Retina (tissue), 1 donor: ENCODE results near the gene TTC39C.
A peak's percentile ranks its signal among the peaks of the same experiment; 100 is the strongest.

ENCODE experiments used
- DNase-seq: peaks from one replicate; pipeline ENCODE4 v3.0.0-alpha.2; 2016

Gene TTC39C

GRCh38 chr18:24014062-24014985 lies at the start of gene TTC39C:
TTC39C (plus strand) TSS chr18:24014754; CDS start chr18:24014872, 118 bp downstream.
- DNase-seq, result peak; percentile 86

DNA sequence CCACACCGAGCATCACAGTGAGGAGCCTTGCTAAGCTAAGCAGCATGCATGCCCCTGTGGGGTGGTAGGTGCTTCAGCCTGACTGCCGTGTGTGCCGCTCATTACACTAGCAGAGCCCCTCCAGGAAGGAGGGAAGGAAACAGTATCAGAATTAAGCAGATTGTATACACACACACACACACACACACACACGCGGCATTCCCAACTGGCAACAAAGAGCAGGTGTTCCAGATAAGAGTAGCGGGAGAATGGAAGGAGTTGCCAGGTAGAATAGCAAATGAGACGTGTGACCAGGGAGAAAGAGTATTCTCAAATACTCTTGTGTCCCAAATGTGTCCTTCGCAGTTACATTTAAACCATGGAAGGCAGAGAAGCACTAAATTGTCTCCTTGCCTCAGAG lies 47.6 kb upstream of the TTC39C start:
- DNase-seq, result no peak

DNA sequence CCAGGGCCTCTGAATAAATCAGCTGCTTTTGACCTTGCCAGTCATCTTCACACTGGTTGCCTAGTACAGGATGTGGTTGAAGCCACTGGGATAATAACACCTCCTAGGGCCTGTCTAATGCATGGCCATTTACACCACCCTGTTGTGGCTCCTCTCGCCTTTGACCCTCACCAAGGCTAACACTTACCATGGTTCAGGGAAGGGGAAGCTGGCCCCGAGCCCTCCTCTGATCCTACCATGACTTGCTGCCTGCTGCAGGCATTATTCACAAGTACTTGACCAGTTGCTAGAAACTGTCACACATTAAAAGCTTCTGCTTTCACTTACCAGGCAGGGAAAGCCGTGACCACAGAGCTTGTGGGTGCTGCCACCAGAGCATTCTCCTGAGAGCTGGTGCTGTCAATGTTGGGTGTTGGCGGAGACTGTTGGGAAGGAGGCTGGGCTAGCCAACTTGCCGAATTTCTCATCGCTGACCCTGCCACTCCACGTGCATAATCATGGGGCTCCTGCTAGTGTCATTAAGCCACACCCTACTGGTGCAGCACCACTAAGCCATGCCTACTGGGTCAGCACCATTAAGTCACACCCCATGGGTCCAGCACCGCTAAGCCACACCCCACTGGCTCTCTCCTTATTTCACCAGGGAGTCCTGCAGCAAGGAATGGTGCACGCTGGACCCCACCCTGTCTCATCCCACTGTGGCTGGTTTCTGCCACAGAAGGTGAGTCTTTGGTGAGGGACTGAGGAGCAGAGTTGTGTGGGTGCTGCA lies 47.0 kb upstream of the TTC39C start:
- DNase-seq, result no peak

DNA sequence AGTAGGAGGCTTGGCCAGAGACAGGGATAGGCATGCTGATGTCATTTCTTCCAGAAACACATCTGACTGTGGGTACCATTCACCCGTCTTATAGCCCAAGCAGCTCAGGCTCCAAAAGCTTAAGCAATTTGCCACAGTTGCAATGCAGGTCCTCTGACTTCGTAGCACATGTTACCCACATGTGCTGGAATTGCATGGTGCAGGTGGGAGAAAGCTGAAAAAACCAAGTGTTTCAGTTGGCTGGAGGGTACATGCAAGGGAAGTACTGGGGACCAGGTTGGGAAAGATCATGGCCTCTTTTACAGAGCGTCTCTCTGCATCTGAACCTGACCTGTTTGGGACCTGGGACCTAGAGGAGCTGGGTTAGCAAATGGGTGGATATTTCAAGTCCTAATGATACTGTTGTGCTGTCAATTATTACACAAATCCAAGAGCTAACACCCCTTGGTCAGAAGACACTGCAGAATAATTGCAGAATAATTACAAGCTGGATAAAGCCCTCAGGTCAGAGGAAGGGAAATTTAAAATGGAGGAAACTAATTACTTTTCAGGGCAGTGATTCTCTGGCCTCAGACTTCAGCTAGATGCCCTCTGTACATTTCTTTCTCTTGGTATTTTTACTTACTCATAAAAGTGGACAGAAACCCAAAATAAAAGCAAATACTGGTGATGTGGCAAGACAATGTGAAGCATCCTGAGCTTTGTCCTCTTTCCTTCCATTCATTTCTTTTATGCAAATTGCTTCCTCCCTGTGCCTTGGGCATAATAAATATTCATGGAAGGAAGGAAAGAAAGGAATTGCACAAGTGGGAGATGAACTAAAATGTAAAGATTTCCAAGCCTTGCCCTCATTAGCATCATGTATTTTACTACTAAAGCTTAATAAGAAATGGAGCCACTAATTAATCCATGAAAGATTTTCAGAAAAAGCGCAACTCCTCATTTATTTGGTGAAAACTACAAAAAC lies 45.6 kb upstream of the TTC39C start:
- no peak for DNase-seq

DNA sequence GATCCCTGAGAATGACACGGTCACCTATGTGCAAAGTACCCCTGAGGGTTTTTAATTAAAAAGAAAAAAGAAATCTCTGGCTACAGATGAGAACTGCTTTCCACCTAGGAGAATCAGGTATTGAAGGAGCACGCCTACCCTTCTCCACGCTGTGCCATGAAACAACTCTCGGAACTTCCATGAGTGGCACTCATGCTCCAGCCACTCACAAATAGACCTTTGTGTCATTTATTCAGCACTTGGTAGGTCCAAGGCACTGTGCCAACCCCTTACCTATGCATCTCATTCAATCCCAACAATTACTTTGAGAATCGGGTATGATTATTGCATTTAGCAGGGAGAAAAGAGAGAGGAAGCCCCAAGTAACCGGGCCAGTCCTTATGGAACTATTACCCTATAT lies 44.9 kb upstream of the TTC39C start:
- DNase-seq, result no peak

GRCh38 chr18:23970161-23971096 lies 44.1 kb upstream of the TTC39C start:
- DNase-seq, result no peak

DNA sequence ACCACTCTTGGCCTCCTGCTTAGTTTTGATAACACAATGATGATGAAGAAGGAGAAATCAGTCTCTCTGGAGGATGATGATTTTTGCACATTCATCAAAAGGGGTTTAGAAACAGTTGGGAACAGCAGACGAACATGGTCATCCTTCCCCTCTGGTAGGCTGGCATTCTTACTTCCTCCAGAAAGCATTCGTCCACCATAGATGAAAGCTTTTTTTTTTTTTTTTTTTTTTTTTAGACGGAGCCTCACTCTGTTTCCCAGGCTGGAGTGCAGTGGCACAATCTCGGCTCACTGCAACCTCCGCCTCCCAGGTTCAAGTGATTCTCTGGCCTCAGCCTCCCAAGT lies 43.5 kb upstream of the TTC39C start:
- no peak for DNase-seq

- DNase-seq, result no peak
These were observed 42.8 kb upstream of the TTC39C start for GRCh38 chr18:23971666-23972230.

- DNase-seq, result no peak
These were observed 42.1 kb upstream of the TTC39C start for GRCh38 chr18:23972453-23972852.

DNA sequence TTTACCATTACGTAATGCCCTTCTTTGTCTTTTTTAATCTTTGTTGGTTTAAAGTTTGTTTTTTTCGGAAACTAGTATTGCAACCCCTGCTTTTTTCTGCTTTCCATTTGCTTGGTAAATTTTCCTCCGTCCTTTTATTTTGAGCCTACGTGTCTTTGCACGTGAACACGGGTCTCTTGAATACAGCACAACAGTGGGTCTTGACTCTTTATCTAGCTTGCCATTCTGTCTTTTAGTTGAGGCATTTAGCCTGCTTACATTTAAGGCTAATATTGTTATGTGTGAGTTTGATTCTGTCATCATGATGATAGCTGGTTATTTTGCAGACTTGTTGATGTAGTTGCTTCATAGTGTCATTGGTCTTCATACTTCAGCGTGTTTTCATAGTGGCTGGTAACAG lies 37.5 kb upstream of the TTC39C start:
- no peak for DNase-seq

DNA sequence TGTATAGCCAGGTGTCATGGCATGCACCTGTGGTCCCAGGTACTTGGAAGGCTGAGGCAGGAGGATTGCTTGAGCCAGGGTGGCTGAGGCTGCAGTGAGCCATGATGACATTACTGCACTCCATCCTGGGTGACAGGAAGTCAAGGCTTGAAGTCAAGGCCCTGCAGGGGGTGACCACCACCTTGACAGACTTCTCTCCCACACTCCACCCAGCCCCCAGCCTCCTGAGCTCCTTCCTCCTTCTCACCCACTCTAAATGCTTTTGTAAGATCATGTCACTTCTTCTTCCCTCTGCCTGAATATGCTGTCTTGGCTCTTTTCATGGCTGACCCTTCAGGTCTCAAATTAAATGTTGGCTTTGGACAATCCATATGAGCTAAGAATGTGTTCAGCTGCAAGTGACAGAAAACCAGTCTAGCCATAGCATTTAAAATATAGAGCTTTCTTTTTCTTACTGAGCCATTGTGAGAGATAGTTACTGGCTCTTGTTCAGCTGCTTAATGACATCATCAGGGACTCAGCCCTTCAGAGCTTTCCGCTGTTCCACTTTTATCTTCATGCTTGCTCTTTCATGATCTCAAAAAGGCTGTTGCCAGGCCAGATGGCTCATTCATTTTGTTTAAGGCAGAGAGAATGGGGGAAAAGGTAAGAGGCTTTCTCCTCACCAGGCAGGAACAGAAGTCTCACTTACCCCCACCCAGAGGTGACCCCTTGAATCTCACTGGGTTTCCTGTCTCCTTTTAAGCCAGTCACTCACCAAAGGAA lies 36.7 kb upstream of the TTC39C start:
- no peak for DNase-seq

DNA sequence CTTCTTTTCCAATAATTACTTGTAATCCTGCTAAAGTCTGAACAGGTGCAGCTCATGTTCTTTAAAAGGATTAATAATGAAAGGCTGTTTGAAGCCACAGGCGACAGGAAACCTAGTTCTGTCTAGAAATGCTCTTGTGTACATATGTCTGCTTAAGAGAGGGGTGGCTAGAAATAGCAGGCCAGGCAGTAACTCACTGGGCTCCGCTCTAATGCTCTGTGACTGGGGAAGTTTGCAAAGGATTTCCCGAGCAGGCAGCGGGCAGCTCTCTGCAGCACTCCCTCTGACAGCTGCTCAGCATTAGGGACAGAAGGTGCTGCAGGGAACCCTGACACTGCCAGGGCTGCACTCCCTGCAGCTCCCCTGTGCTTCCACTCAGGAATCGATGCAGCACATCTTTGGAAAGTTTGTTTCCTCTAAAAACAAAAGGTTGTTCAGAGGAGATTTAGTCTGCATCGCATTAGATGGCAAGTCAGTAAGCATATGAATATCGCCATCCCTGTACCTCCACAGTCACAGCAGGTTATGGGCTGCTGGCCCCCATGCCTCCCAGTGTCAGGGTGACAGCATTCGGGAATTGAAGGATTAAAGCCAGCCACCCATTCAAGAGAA lies 33.1 kb upstream of the TTC39C start:
- peak; percentile 61 for DNase-seq

DNA sequence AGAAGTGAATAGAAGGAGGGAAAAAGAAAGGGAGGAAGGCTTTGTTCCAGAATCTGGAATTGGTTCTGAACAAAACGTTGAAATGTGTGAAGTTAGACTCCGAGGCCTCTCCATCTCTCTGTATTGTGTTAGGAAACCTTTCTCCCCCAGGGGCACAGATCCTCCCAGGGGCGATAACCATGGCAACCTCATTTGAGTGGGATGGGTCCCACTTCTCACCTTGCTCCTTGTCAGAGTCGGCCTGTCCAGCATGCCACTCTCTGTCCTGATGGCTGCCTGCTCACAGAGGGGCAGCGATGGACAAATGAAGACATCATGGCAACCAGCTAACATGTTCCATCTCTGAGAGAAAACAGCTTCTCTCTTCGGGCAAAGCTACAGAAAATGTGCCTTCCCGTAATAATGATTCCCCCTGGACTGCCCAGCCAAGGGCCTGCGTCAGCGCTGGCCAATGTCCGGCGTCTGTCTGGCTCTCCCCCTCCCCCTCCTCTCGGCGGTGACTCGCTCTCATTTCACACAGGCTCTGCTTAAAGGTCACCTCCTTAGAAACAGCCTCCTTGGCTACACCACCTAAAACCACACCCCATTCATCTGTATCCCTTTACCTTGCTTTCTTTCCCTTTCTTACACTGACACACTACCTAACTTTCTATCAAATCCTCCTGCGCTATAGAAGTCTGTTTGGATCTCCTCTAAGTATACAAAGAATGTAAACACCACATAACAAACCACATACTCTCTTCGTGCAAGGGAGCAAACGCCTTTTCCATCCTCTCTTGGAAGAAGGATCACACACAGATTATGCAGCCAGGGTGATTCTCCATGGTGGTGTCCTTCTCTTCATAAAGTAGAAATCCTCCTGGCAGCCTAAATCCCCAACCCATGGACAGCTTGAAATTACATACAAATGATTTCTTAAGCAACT lies 32.1 kb upstream of the TTC39C start:
- DNase-seq, result peak; percentile 61

DNA sequence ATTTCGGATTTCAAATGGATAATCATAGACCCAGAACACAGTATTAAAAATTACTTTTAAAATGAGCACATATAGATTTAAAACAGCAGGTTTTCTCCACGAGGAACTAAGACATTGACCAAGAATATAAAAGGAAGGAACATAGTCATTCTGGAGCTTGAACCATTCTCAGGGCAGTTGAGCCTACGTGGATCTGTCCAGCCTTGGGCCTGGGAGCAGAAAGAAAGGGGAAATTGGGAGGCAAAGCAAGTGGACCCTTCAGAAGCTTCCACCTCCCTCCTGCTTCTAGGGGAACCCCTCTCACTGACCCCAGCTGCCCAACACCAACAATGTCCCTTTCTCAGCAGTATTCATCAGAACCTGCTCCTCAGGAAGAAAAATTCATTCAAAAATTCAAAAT lies 31.4 kb upstream of the TTC39C start:
- no peak for DNase-seq

DNA sequence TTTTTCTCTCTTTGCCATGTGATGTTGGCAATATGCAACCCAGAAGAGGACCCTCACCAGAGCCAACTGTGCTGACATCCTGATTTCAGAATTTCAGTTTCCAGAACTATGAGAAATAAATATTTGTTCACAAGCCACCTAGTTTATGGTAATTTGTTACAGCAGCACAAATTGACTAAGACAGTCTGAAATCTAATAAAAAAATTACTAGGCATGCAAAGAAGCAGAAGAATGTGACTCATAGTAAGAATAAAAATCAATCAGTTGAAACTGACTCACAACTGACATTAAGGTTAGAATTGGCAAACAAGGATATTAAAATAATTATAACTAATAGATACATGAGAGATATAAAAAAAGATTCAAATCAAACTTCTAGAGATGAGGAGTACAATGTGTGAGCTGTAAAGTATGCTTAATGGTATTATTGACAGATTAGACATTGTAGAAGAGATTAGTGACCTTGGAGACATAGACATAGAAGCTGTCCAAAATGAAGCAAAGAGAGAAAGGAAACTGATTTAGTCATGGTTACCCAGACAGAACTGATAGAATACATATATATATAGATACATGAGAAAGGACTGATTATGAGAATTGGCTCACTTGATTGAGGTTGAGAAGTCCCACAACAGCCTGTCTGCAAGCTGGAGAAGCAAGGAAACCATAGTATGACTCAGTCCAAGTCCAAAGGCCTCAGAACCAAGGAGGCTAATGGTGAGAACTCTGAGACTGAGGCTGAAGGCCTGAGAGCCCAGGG lies 27.8 kb upstream of the TTC39C start:
- no peak for DNase-seq

GRCh38 chr18:23990474-23991410 lies 23.8 kb upstream of the TTC39C start:
- DNase-seq, result no peak
